ENCODE measurements around the gene LRTM1. TPM values are rescaled to one million over a fixed set of nuclear protein-coding genes. Genes with fewer than 3 reads are reported as not detected.
A peak's percentile ranks its signal among the peaks of the same experiment; 100 is the strongest.

The LRTM1 gene
- total and polyA plus RNA-seq, 8 donors, result not detected

- Histone ChIP-seq H3K4me1 (peaks cover 7 to 15% of the 10 kb centered on the region in 2 donors), H3K27me3 (no peaks in the 10 kb centered on the region), H3K9me3 (no peaks in the 10 kb centered on the region), H3K36me3 (no peaks in the 10 kb centered on the region), H3K4me3 (no peak overlapping the region), H3K27ac (no peak overlapping the region)
- ATAC-seq (no peak), DNase-seq (no peak)
- TF ChIP-seq, protein P1, sequence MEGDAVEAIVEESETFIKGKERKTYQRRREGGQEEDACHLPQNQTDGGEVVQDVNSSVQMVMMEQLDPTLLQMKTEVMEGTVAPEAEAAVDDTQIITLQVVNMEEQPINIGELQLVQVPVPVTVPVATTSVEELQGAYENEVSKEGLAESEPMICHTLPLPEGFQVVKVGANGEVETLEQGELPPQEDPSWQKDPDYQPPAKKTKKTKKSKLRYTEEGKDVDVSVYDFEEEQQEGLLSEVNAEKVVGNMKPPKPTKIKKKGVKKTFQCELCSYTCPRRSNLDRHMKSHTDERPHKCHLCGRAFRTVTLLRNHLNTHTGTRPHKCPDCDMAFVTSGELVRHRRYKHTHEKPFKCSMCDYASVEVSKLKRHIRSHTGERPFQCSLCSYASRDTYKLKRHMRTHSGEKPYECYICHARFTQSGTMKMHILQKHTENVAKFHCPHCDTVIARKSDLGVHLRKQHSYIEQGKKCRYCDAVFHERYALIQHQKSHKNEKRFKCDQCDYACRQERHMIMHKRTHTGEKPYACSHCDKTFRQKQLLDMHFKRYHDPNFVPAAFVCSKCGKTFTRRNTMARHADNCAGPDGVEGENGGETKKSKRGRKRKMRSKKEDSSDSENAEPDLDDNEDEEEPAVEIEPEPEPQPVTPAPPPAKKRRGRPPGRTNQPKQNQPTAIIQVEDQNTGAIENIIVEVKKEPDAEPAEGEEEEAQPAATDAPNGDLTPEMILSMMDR (IDR thresholded peaks at IDR 0.05), result no peak
- intact Hi-C loops (cut with DNase I), result no loop called here
These were observed 40.8 kb upstream of the LRTM1 start for GRCh38 chr3:54968546-54969172.

DNA sequence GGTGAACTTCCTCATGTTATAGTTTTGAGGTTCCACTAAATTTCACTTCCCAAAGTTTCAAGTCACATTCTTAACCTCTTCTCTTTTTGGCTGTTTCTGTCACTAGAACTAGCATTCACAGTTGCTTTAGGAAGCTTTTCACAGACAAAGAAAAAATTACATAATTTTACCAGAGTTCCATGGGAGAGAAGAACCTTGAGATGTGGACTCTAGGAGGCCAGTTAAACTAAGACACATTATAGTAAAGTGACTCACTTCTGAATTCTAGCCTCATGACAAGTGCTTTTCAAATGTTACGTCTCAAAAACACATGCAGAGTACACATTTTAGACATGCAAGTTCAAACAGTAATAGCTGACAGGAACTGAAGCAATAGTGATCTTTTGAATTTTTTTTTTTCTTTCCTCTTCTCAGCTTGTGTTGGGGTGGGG lies 39.9 kb upstream of the LRTM1 start:
- ATAC-seq (peak; percentile 87), DNase-seq (no peak)
- Histone ChIP-seq H3K27me3 (no peaks in the 10 kb centered on the region), H3K4me3 (no peak overlapping the region), H3K9me3 (no peaks in the 10 kb centered on the region), H3K4me1 (peaks cover 7 to 15% of the 10 kb centered on the region in 2 donors), H3K36me3 (no peaks in the 10 kb centered on the region), H3K27ac (peak overlapping the region in 1 of 2 donors; percentile 21)
- TF ChIP-seq, protein P1 (IDR thresholded peaks at IDR 0.05), result no peak
- intact Hi-C loops (cut with DNase I), result no loop called here

DNA sequence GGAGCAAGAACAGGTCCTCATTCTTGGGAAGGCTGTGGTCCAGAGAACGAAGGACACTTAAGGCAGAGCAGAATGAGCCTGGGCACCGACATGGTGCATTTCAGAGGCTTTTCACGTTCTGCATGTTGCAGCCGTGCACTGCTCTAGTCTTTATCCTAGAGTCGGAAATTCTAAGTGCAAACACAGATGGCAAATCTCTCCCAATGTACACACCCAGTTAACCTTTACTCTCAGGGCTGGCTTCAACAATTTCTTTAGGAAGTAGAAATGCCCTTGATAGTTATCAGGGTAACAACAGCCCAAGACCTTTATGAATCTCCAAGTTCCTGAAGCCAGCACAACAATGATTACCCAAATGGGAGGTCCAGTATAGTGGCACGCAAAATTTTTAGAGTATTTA lies 39.1 kb upstream of the LRTM1 start:
- no peaks in the 10 kb centered on the region for H3K36me3 ChIP-seq
- no peak for ATAC-seq
- intact Hi-C loops (cut with DNase I), result no loop called here
- H3K27ac ChIP-seq, result no peak overlapping the region
- H3K4me3 ChIP-seq, result no peak overlapping the region
- H3K9me3 ChIP-seq, result no peaks in the 10 kb centered on the region
- no peak for DNase-seq
- TF ChIP-seq, protein P1 (IDR thresholded peaks at IDR 0.05), result no peak
- H3K27me3 ChIP-seq, result no peaks in the 10 kb centered on the region
- H3K4me1 ChIP-seq, result peaks cover 7 to 15% of the 10 kb centered on the region in 2 donors

GRCh38 chr3:54965746-54966145 lies 37.9 kb upstream of the LRTM1 start:
- H3K36me3 ChIP-seq, result no peaks in the 10 kb centered on the region
- H3K27me3 ChIP-seq, result no peaks in the 10 kb centered on the region
- H3K4me3 ChIP-seq, result no peak overlapping the region
- intact Hi-C loops (cut with DNase I), result no loop called here
- H3K4me1 ChIP-seq, result peaks cover 7 to 15% of the 10 kb centered on the region in 2 donors
- peak in 1 of 4 donors; percentile 33 for DNase-seq
- no peak for ATAC-seq
- H3K27ac ChIP-seq, result no peak overlapping the region
- TF ChIP-seq, protein P1 (IDR thresholded peaks at IDR 0.05), result no peak
- H3K9me3 ChIP-seq, result no peaks in the 10 kb centered on the region

GRCh38 chr3:54964081-54964480 lies 36.2 kb upstream of the LRTM1 start:
- Histone ChIP-seq H3K4me1 (peaks cover 7 to 15% of the 10 kb centered on the region in 2 donors), H3K36me3 (no peaks in the 10 kb centered on the region), H3K27me3 (no peaks in the 10 kb centered on the region), H3K9me3 (no peaks in the 10 kb centered on the region), H3K4me3 (no peak overlapping the region), H3K27ac (no peak overlapping the region)
- DNase-seq, result no peak
- TF ChIP-seq, protein P1 (IDR thresholded peaks at IDR 0.05), result no peak
- no peak for ATAC-seq
- intact Hi-C loops (cut with DNase I), result no loop called here

All from left lung (tissue), 10 donors.